NCI-H146 (cell line): Measurements from ENCODE around the gene NCF1.
"Not testable (repeated sequence)": the region's sequence is repeated elsewhere in the genome, so short reads cannot be mapped to it uniquely, and the experiment has no call there.

Experiments used
- DNase-seq: peaks from one replicate; lab custom pipeline; 2025; lab: John Stamatoyannopoulos, UW

The NCF1 gene

DNA sequence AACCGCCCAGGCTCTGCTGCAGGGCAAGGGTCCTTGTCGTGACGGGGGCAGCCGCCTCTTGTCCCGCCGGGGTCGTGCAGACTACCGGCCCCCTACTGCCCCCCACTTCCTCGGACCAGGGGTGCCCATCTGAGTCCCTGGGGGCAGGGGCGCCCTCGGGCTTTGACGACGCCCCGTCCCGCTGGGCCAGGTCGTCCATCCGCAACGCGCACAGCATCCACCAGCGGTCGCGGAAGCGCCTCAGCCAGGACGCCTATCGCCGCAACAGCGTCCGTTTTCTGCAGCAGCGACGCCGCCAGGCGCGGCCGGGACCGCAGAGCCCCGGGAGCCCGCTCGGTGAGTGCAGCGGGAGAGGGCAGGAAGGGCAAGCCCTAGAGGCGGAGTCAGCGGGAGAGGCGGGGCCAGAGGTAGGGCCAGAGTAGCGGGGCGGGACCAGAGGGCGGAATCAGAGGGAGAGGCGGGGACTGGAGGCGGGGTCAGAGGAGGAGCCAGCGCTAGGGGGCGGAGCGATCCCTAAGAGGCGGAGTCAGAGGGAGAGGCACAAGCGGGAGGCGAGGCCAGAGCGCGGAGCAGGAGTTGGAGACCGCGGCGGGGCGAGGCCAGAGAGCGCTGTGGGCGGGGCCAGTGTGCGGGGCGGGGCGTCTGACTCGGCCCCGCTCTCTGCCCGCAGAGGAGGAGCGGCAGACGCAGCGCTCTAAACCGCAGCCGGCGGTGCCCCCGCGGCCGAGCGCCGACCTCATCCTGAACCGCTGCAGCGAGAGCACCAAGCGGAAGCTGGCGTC, 14.7 kb downstream of the NCF1 start:
- peak; percentile 77 for DNase-seq

GRCh38 chr7:74789200-74789736, 15.5 kb downstream of the NCF1 start:
- DNase-seq, result not testable (repeated sequence)

- DNase-seq, result not testable (repeated sequence)
These were observed 24.2 kb downstream of the NCF1 start for GRCh38 chr7:74797848-74798622.

- not testable (repeated sequence) for DNase-seq
These were observed 24.8 kb downstream of the NCF1 start for GRCh38 chr7:74798644-74799043.

- DNase-seq, result not testable (repeated sequence)
These were observed 42.1 kb downstream of the NCF1 start for GRCh38 chr7:74815882-74816281.

DNA sequence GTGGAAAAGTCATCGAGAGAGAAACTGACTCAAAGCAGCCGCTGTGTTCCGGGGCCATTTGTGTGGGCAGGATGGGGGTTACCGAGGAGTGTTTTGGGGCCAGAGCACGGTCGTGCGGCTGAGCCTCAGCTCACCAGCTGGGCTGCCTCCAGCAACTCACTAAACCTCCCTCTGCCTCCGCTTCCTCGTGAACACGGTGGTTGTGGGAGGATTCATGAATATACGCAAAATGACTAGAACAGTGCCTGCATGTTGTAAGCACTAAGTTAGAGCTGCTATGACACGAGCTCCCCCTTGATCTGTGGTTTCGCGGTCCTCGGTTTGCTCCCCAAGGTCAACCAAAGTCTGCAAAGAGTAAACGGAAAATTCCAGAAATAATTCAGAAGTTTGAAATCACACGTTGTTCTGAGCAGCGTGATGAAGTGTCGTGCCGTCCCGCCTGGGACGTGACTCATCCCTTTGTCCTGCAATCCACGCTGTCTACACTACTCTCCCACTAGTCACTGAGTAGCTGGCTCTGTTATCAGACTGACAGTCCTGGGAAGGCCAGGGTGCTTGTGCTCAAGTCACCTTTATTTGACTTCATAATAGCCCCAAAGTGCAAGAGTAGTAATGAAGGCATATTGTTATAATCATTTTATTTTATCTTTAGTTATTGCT, 46.5 kb downstream of the NCF1 start:
- DNase-seq, result not testable (repeated sequence)

DNA sequence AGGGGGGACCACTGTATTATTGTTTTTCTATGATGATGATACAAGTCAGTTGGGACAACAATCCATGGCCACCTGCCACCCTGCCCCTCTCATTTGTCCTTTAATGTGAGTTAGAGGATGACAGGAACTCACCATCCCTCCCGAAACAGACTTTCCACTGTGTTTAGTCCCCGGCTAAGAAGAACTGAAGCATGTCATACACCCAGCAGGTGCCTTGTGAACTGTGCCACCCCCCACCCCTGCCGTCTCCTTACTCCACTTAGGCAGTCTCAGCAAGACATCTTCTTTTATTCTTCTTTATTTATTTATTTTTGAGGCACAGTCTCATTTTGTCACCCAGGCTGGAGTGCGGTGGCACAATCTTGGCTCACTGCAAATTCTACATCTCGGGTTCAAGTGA, 47.4 kb downstream of the NCF1 start:
- not testable (repeated sequence) for DNase-seq

GRCh38 chr7:74829959-74830358, 56.1 kb downstream of the NCF1 start:
- not testable (repeated sequence) for DNase-seq

DNA sequence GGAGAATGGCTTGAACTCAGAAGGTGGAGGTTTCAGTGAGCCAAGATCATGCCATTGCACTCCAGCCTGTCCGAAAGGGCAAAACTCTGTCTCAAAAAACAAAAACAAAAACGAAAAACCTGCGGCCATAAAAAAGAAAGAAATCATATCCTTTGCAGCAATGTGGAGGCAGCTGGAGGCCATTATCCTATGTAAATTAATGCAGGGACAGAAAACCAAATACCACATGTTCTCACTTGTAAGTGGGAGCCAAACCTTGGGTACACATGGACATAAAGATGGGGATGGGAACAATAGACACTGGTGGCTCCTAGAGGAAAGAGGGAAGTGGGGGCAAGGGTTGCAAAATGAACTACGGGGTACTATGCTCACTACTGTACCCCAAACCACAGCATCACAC, 56.6 kb downstream of the NCF1 start:
- DNase-seq, result not testable (repeated sequence)
